Measurements from ENCODE around the gene BCL3. TPM values are rescaled to one million over a fixed set of nuclear protein-coding genes. Genes with fewer than 3 reads are reported as not detected.

BCL3 gene
- total and polyA plus RNA-seq, 3 donors from 2014 or later = 15.5 to 38.1 (median 31.7) TPM

- Histone ChIP-seq H3K4me1 (peaks cover 54% of the 10 kb centered on the region), H3K9me3 (no peaks in the 10 kb centered on the region), H3K36me3 (ENCODE audit: low read depth, missing control alignments) (no peaks in the 10 kb centered on the region), H3K27me3 (no peaks in the 10 kb centered on the region), H3K4me3 (peak overlapping the region; percentile 62 to 73), H3K27ac (peak overlapping the region; percentile 59 to 87)
- TF ChIP-seq CTCF (IDR thresholded peaks at IDR 0.05) = no peak
- TF ChIP-seq POLR2A (IDR thresholded peaks at IDR 0.05) = no peak
- intact Hi-C loops (cut with DNase I; ENCODE audit: low total_unique reads) = no loop called here
- DNase-seq = no peak
- WGBS, 2 donors = 33 to 34% methylated on average over 1 of the region's 1 CpG
Measured at GRCh38 chr19:44749292-44749691, 784 bp downstream of the BCL3 start.

- intact Hi-C loops (cut with DNase I; ENCODE audit: low total_unique reads) = no loop called here
Measured at GRCh38 chr19:44749994-44750393, 1.5 kb downstream of the BCL3 start.

GRCh38 chr19:44752123-44752815 is 3.8 kb downstream of the BCL3 start:
- TF ChIP-seq POLR2A (IDR thresholded peaks at IDR 0.05) (no peak), CTCF (IDR thresholded peaks at IDR 0.05) (no peak)
- intact Hi-C loops (cut with DNase I; ENCODE audit: low total_unique reads) = no loop called here
- Histone ChIP-seq H3K4me3 (no peak overlapping the region), H3K27ac (peak overlapping the region in 1 of 2 donors; percentile 83), H3K36me3 (ENCODE audit: low read depth, missing control alignments) (no peaks in the 10 kb centered on the region), H3K4me1 (peaks cover 64% of the 10 kb centered on the region), H3K27me3 (no peaks in the 10 kb centered on the region), H3K9me3 (no peaks in the 10 kb centered on the region)
- DNase-seq = no peak
- WGBS, 2 donors = 61 to 71% methylated on average over 8 of the region's 8 CpGs

More at GRCh38 chr19:44749994-44750393, 1.5 kb downstream of the BCL3 start:
- Histone ChIP-seq H3K4me1 (peaks cover 56% of the 10 kb centered on the region), H3K4me3 (peak overlapping the region in 1 of 2 donors; percentile 62), H3K9me3 (no peaks in the 10 kb centered on the region), H3K36me3 (ENCODE audit: low read depth, missing control alignments) (no peaks in the 10 kb centered on the region), H3K27me3 (no peaks in the 10 kb centered on the region), H3K27ac (peak overlapping the region in 1 of 2 donors; percentile 59)
- DNase-seq = no peak
- WGBS, 2 donors = 74 to 93% methylated on average over 10 of the region's 10 CpGs
- TF ChIP-seq CTCF (IDR thresholded peaks at IDR 0.05) = no peak
- no peak for TF ChIP-seq POLR2A (IDR thresholded peaks at IDR 0.05)

- intact Hi-C loops (cut with DNase I; ENCODE audit: low total_unique reads) = no loop called here
- no peaks in the 10 kb centered on the region for H3K36me3 ChIP-seq (ENCODE audit: low read depth, missing control alignments)
- H3K9me3 ChIP-seq = no peaks in the 10 kb centered on the region
- peak; percentile 92 for DNase-seq
- WGBS, 2 donors = 22 to 27% methylated on average over 13 to 18 of the region's 18 CpGs
- H3K27me3 ChIP-seq = no peaks in the 10 kb centered on the region
- H3K4me3 ChIP-seq = peak overlapping the region in 1 of 2 donors; percentile 51
- no peak for TF ChIP-seq CTCF (IDR thresholded peaks at IDR 0.05)
- TF ChIP-seq POLR2A (IDR thresholded peaks at IDR 0.05) = no peak
- peaks cover 59% of the 10 kb centered on the region for H3K4me1 ChIP-seq
- peak overlapping the region; percentile 83 to 86 for H3K27ac ChIP-seq
Measured at GRCh38 chr19:44752816-44753625, 4.5 kb downstream of the BCL3 start.

Data from testis (tissue), 3 donors.